KMS-11 (cell line): ENCODE measurements around the gene ZNF23.
"Not testable (repeated sequence)": the region's sequence is repeated elsewhere in the genome, so short reads cannot be mapped to it uniquely, and the experiment has no call there.

Experiments used
- H2AFZ ChIP-seq: fragments of 200-600 bp; sonication (generic); 2 replicates; pipeline ENCODE4 v1.6.1; 2016; ENCODE audit warnings: antibody characterized with exemption, mixed run types, low read depth
- H3K27ac ChIP-seq: fragments of 200-600 bp; sonication (generic); 2 replicates; pipeline ENCODE4 v1.6.1; 2016; ENCODE audit warnings: mild to moderate bottlenecking, mixed run types
- H3K27me3 ChIP-seq: fragments of 200-600 bp; sonication (generic); 2 replicates; pipeline ENCODE4 v1.6.1; 2017; ENCODE audit warnings: mild to moderate bottlenecking, low read depth, mixed run types, moderate library complexity; ENCODE audit not compliant: insufficient read depth
- H3K36me3 ChIP-seq: fragments of 200-600 bp; sonication (generic); 2 replicates; pipeline ENCODE4 v1.6.1; 2017; ENCODE audit warnings: mild to moderate bottlenecking, mixed run types; ENCODE audit not compliant: insufficient read depth
- H3K4me1 ChIP-seq: fragments of 200-600 bp; sonication (generic); 2 replicates; pipeline ENCODE4 v1.6.1; 2016; ENCODE audit warnings: mild to moderate bottlenecking, low read depth, mixed run types; ENCODE audit not compliant: poor library complexity, severe bottlenecking
- H3K4me2 ChIP-seq: fragments of 200-600 bp; sonication (generic); 2 replicates; pipeline ENCODE4 v1.7.0; 2016; ENCODE audit warnings: mild to moderate bottlenecking, mixed run types
- H3K4me3 ChIP-seq: fragments of 200-600 bp; sonication (generic); IDR thresholded peaks from 2 replicates; pipeline ENCODE4 v1.6.1; 2017; ENCODE audit warnings: low read depth, low read length, mixed read lengths; ENCODE audit not compliant: insufficient read depth
- H3K79me2 ChIP-seq: fragments of 200-600 bp; sonication (generic); 2 replicates; pipeline ENCODE4 v1.6.1; 2016; ENCODE audit warnings: low read depth, mixed run types; ENCODE audit not compliant: insufficient read depth
- H3K9ac ChIP-seq: fragments of 200-600 bp; sonication (generic); 2 replicates; pipeline ENCODE4 v1.6.1; 2016; ENCODE audit warnings: mild to moderate bottlenecking, mixed run types
- H4K20me1 ChIP-seq: fragments of 200-600 bp; sonication (generic); 2 replicates; pipeline ENCODE4 v1.6.1; 2016; ENCODE audit warnings: mild to moderate bottlenecking, mixed run types; ENCODE audit not compliant: insufficient read depth
- TF ChIP-seq, protein P1 (sequence below): fragments of 200-600 bp; sonication (generic); conservative IDR thresholded peaks from 2 replicates; pipeline ENCODE4 v1.6.1; 2017; ENCODE audit warnings: low read depth, mild to moderate bottlenecking, antibody characterized with exemption, low read length, moderate library complexity, mixed read lengths

Gene ZNF23

DNA sequence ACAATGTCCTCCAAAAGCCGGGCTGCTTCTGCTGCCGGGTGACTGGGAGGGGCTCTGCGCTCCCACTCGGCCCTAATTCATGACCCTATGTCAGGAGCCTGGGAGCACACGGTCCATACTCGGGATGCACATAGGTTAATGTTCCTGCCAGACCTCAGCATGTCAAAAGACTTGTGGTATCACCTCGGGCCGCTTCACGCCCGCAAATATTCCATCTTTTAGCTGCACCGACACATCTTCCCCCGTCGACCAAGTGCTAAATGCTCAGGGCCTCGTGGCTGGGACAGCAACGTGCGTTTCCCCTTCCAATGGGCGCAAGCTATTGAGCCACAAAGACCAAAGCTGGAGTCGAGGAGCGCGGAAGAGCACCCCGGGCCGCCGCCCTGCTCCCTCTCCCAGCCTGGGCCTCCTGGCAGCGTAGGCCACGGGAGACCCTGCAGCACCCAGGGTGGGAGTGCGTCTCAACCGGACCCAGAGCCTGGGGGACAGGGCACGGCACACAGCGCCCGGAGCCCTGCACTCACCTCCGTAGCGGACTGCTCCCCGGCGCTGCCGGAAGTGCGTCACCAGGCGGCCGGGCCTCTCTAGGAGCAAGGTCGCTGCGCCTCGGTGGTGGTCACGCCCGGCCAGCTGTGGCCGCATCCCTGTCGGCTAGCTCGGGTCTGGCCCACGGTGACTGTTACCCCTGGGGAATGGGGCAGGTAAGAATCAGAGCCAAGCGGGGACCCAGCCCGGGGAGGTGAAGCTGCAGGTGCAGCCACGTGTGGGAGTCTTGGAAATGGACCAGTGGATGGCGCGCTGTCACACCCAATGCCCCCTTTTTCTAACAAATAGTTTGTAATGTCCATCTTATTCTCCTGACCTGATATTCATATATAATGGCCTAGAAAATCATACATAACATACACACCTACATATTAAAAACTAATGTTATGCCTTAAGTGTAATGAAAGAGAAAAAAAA lies at the start of gene ZNF23:
Gene ZNF23, minus strand, starts transcription at position 562 of the 963 bp plus-strand sequence. CDS start 5,451 bp downstream, outside the sequence.
- TF ChIP-seq, protein P1, sequence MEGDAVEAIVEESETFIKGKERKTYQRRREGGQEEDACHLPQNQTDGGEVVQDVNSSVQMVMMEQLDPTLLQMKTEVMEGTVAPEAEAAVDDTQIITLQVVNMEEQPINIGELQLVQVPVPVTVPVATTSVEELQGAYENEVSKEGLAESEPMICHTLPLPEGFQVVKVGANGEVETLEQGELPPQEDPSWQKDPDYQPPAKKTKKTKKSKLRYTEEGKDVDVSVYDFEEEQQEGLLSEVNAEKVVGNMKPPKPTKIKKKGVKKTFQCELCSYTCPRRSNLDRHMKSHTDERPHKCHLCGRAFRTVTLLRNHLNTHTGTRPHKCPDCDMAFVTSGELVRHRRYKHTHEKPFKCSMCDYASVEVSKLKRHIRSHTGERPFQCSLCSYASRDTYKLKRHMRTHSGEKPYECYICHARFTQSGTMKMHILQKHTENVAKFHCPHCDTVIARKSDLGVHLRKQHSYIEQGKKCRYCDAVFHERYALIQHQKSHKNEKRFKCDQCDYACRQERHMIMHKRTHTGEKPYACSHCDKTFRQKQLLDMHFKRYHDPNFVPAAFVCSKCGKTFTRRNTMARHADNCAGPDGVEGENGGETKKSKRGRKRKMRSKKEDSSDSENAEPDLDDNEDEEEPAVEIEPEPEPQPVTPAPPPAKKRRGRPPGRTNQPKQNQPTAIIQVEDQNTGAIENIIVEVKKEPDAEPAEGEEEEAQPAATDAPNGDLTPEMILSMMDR = 0 out of 2 replicates have a peak, but pooled peaks have one; percentile 19
- Histone ChIP-seq H3K36me3 (no peaks in the 10 kb centered on the region), H3K9ac (peak within 1 kb of the TSS; percentile 70), H3K27me3 (no peaks in the 10 kb centered on the region), H3K4me3 (no peak within 1 kb of the TSS), H3K27ac (peak within 1 kb of the TSS; percentile 40), H3K4me2 (peak within 1 kb of the TSS; percentile 80), H4K20me1 (no peaks in the 10 kb centered on the region), H3K4me1 (peaks cover 13% of the 10 kb centered on the region), H2AFZ (peak within 1 kb of the TSS; percentile 96), H3K79me2 (peaks cover 5% of the 10 kb centered on the region; the same call in 1 of the 2 replicates)

DNA sequence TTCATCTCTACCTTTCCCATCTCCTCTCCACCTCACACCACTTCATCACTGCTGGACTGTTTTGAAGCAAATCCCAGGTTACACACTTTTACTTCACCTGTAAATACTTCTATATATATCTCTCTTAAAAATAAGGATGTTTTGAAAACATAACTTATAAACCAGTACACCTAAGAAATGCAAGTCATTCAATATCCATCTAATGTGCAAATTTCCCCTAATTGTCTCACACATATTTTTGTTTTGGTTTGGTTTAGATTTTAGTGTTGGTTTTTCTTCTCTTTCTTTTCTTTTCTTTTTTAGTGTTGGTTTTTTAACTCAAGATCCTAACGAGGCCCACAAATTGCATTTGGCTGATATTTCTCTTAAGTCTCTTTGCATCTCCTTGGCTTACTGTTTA lies 45.0 kb upstream of the ZNF23 start:
- Histone ChIP-seq H4K20me1 (no peaks in the 10 kb centered on the region), H3K79me2 (no peaks in the 10 kb centered on the region), H3K27ac (no peak overlapping the region), H3K4me2 (no peak overlapping the region), H3K4me3 (no peak overlapping the region), H2AFZ (no peak overlapping the region), H3K36me3 (no peaks in the 10 kb centered on the region), H3K4me1 (no peaks in the 10 kb centered on the region), H3K9ac (no peak overlapping the region), H3K27me3 (no peaks in the 10 kb centered on the region)
- TF ChIP-seq, protein P1 = no peak

GRCh38 chr16:71504901-71505300 lies 42.9 kb upstream of the ZNF23 start:
- H3K27ac ChIP-seq = no peak overlapping the region

GRCh38 chr16:71504051-71504450 lies 42.0 kb upstream of the ZNF23 start:
- not testable (repeated sequence) for H3K4me3 ChIP-seq, H3K4me1 ChIP-seq, H3K27ac ChIP-seq, H2AFZ ChIP-seq, H3K4me2 ChIP-seq, H3K79me2 ChIP-seq, H3K9ac ChIP-seq, H3K36me3 ChIP-seq, H4K20me1 ChIP-seq, H3K27me3 ChIP-seq

More at GRCh38 chr16:71504901-71505300, 42.9 kb upstream of the ZNF23 start:
- no peak overlapping the region for H3K4me2 ChIP-seq
- H3K79me2 ChIP-seq = no peaks in the 10 kb centered on the region
- TF ChIP-seq, protein P1 = no peak
- H4K20me1 ChIP-seq = no peaks in the 10 kb centered on the region
- no peak overlapping the region for H2AFZ ChIP-seq
- H3K27me3 ChIP-seq = no peaks in the 10 kb centered on the region
- no peak overlapping the region for H3K4me3 ChIP-seq
- H3K36me3 ChIP-seq = no peaks in the 10 kb centered on the region
- no peak overlapping the region for H3K9ac ChIP-seq
- no peaks in the 10 kb centered on the region for H3K4me1 ChIP-seq

- H2AFZ ChIP-seq = no peak overlapping the region
- H3K4me1 ChIP-seq = no peaks in the 10 kb centered on the region
Observed at GRCh38 chr16:71501547-71501946, 39.5 kb upstream of the ZNF23 start.

More at GRCh38 chr16:71501547-71501946, 39.5 kb upstream of the ZNF23 start:
- H3K4me3 ChIP-seq = no peak overlapping the region
- no peak overlapping the region for H3K27ac ChIP-seq
- H3K4me2 ChIP-seq = no peak overlapping the region
- TF ChIP-seq, protein P1 = no peak
- H3K9ac ChIP-seq = no peak overlapping the region
- no peaks in the 10 kb centered on the region for H3K36me3 ChIP-seq
- no peaks in the 10 kb centered on the region for H4K20me1 ChIP-seq
- no peaks in the 10 kb centered on the region for H3K79me2 ChIP-seq
- no peaks in the 10 kb centered on the region for H3K27me3 ChIP-seq
